Prostate gland (tissue), 2 donors: ENCODE measurements around the gene ATP2C2.

Experiments used
- POLR2A ChIP-seq: fragments of 450-650 bp; IDR thresholded peaks from one replicate; pipeline ENCODE4 v1.6.1; 2016; ENCODE audit warnings: antibody characterized with exemption, mild to moderate bottlenecking
- POLR2AphosphoS5 ChIP-seq: sonication (generic); formaldehyde crosslinking; IDR thresholded peaks from one replicate; pipeline ENCODE4 v1.6.1; 2017; ENCODE audit warnings: antibody characterized with exemption
- TF ChIP-seq, protein P1 (sequence below), 4 experiments: fragments of 200-600 bp in 2 of 4; fragments of 450-650 bp in 2 of 4; sonication (generic) in 2 of 4; IDR thresholded peaks; 1 replicate in 3 of 4; 2 replicates in 1 of 4; pipeline ENCODE4 v1.5.1; 2016 to 2019; ENCODE audit warnings: antibody characterized with exemption in 4 of 4, mild to moderate bottlenecking in 2 of 4, moderate library complexity in 2 of 4

DNA sequence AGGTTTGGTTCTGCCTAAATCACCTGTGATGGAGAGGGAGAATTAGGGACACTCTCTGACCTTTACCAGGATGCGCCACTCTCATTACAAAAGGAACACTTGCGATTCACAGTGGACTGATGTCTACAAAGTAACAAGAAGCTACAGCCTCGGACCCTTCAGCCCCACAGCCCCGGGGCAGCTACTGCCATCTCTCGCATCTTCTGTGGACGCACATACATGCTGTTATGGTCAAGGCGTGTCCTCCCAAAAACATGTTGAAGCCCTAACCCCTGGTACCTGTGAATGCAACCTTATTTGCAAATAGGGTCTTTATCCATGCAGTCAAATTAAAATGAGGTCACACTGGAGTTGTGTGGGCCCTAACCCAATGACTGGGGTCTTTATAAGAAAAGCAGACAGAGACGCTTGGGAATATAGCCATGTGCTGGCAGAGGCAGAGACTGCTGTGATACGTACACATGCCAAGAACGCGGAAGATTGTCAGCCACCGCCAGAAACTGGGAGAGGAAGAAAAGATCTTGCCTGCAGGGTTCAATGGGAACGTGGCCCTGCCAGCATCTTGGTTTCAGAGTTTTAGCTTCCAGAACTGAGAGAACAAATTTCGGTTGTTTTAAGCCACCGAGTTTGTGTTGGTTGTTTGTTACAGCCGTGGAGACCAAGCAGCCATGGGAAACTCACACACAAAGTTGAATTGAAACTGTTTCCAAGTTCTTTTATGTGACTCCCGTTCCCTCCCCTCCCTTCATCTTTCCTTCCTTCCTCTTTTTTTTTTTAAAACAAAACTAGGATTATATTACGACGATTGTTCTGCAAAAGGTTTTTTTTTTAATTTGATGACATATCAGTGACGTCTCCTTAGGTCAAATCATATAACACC, 23.1 kb downstream of the ATP2C2 start:
- TF ChIP-seq, protein P1, sequence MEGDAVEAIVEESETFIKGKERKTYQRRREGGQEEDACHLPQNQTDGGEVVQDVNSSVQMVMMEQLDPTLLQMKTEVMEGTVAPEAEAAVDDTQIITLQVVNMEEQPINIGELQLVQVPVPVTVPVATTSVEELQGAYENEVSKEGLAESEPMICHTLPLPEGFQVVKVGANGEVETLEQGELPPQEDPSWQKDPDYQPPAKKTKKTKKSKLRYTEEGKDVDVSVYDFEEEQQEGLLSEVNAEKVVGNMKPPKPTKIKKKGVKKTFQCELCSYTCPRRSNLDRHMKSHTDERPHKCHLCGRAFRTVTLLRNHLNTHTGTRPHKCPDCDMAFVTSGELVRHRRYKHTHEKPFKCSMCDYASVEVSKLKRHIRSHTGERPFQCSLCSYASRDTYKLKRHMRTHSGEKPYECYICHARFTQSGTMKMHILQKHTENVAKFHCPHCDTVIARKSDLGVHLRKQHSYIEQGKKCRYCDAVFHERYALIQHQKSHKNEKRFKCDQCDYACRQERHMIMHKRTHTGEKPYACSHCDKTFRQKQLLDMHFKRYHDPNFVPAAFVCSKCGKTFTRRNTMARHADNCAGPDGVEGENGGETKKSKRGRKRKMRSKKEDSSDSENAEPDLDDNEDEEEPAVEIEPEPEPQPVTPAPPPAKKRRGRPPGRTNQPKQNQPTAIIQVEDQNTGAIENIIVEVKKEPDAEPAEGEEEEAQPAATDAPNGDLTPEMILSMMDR (IDR thresholded peaks at IDR 0.05): no peak
- TF ChIP-seq POLR2A (no peak), POLR2AphosphoS5 (peak; percentile 52)
